RKO (cell line): ENCODE results near the gene SMIM23.

Source experiments
- DNase-seq: peaks from one replicate; pipeline ENCODE4 v3.0.0-alpha.2; 2016; ENCODE audit warnings: low spot score

SMIM23 gene

GRCh38 chr5:171785517-171785916, at the start of gene SMIM23:
Gene SMIM23, plus strand, starts transcription at chr5:171785817. Its CDS starts 55 bp downstream, at chr5:171785872.
- no peak for DNase-seq

- no peak for DNase-seq
These were observed 48.4 kb upstream of the SMIM23 start for GRCh38 chr5:171736976-171737891.

- no peak for DNase-seq
These were observed 47.1 kb upstream of the SMIM23 start for GRCh38 chr5:171738501-171738900.

GRCh38 chr5:171739271-171739670, 46.3 kb upstream of the SMIM23 start:
- no peak for DNase-seq

DNA sequence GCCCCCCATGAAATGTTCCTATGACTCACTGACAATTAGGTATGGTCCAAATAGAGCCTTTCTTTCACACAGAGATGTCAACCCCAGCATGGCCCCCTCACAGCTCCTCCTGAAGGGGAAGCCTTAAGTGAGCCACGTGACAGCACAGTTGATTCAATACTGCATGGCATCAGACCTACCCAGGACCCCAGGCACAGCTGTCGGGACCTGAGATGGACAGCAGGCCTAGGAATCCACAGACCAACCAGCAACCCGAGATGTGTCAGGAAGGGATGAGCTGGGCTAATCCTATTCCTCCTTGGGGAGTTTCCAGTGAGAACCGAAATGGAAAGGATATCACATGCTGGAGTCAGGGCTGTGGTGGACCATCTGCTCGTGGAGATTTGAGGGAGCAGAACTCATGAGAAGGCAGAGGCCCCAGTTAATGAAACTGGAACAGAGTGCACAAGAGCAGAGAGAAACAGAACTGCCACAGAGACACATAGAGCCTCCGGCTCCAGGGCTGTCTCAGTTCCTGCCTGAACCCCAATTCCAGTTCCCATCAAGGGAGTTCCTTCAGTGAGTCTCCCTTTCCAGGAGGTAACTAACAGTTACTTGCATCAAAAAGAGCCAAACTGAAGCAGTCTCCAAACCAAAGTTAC, 42.1 kb upstream of the SMIM23 start:
- DNase-seq, result no peak

DNA sequence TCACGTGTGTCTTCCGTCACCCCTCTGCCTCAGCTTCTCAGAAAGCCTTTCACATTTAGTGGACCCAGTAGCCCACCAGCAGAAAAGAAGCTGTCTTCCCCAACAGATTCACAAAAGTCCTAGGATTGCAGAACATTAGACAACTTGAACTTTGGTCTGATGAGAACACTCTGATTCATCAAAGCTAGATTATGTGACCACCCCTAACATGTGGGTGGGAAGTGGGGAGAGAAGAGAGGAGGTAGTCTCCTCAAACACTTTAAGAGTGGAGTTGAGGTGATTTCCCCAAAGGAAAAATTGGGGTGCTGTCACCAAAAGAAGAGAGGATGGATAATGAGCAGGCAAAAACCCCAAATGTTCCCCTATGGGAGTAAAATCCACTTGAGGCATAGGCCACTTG, 41.4 kb upstream of the SMIM23 start:
- no peak for DNase-seq

DNA sequence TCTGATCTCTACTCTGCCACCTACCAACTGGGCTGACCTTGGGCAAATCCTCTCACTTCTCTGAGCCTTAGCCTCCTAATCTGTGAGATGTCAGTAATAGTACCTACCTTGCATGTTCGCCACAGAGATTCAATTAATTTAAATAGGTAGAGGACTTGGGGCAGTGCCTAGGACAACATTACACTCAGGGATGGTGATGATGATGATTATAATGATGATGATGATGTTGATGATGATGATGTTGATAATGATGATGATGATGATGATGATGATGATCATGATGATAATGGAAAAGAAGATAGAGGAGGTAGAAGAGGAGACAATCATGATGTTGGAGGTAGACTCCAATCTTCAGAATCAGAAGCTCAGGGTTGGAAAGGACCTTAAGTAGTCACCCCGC, 40.7 kb upstream of the SMIM23 start:
- DNase-seq, result no peak

- DNase-seq, result no peak
These were observed 40.0 kb upstream of the SMIM23 start for GRCh38 chr5:171745602-171746001.

- no peak for DNase-seq
These were observed 38.4 kb upstream of the SMIM23 start for GRCh38 chr5:171747061-171747859.

- DNase-seq, result no peak
These were observed 36.9 kb upstream of the SMIM23 start for GRCh38 chr5:171748720-171749119.

DNA sequence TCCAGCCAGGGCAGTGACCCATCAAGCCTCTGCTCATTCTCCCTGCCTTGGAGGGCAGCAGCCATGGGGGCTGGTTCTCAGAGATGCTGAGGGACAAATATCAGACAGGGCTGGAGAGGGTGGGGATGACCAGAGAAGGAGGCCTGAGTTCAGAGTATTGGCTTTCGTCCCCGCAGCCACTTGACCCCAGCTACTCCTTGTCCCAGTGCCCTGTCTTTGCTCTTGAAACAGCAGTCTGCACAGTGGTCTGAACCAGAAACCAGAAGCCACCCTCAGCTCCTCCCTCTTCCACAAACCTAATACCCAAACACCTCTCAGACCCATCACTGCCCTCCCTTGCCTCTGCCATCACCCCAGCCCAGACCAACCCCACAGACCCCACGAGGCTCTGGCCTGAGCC, 36.3 kb upstream of the SMIM23 start:
- DNase-seq, result no peak

- DNase-seq, result no peak
These were observed 35.3 kb upstream of the SMIM23 start for GRCh38 chr5:171750311-171750788.

- DNase-seq, result no peak
These were observed 30.2 kb upstream of the SMIM23 start for GRCh38 chr5:171755354-171755821.

DNA sequence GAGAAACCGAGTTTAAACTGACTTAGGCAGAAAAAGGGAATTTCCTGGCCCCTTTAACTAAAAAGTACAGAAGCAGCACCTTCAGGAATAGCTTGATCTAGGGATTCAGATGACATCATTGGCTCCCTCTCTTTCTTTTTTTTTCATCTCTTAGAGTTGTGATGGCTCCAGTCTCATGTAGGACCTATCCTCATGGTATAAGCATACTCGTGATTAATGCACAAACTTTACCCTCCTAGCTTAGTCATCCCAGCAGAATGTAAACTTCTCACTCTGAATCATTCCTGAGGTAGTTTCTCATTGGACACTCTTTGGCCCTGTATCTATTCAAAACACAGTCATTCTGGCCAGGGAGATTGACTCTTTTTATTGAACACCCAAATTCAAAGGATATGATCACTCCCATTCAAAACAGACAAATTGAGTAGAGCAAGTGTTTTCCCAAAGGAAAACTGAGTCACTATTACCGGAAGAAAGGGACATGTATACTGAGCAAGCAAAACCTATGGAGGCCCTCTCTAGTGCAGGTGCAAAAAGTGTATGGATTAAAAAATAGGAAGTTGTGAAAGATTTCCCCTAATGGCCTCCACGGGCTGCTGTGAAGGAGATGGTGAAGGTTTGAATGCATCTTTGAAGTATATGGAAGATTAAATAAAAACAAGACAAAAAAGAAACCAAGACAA, 27.6 kb upstream of the SMIM23 start:
- DNase-seq, result peak; percentile 91

GRCh38 chr5:171759777-171760176, 25.8 kb upstream of the SMIM23 start:
- no peak for DNase-seq

DNA sequence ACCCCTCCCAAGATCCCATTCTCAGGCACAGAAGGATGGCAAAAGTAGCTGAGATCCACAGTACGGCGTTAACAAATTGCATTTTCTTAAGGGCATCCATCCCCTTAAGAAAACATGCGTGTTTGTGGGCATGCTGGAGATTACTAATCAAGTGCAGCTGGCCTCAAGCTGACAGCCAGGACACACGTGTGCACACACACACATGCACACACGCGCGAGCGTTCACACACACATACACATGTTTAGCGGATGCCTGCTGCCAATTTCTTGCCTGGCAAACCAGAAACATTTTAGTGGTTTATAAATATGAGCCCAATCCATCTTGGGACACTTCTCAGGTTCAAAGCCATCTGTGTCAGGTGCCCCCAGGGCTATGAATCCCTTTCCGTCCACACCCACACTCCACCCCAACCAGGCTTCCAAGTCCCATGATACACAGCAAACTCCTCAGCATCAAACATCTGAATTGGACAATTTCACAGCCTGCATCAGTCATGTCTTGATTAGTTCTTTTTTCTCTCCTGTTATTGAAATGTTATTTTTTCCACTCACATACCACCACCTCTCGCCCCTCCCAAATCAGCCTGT, 23.5 kb upstream of the SMIM23 start:
- DNase-seq, result no peak

DNA sequence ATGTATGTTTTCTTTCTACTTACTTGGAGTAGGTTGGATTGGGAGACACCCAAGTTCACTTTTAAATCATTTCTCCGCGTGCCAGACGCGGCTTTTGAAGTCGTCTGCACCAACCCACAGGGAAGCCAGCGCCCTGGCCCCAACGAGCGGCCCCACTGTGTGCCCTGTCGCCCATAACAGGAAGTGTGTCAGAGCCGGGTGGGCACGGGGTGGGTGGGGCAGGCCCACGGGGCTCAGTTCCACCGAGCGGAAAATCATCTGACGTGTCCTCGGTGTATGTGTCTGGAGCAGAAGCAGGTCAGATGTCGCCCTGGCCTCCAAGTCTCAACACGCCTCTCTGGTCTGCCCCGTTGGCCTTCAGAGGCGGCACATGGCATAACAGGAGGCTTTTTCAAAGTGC, 22.7 kb upstream of the SMIM23 start:
- DNase-seq, result no peak

DNA sequence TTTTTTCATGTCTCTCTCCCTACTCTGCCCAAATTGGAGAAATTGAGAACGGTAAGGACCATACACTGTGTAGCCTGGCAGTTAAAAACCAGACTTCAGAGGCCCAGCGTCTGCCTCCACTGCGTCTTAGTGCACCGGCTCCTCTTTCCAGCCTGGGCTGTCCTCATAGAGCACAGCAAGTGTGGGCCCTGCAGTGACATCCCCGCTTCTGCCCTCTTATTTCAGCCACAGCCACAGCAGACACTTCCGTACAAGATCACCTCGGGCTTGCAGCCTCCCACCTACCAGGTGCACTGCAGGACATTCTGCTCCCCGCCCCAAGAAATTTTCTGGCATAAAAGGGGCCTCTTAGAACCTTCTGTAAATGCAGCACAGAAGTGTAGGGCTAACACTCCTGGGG, 21.4 kb upstream of the SMIM23 start:
- no peak for DNase-seq

GRCh38 chr5:171766875-171767274, 18.7 kb upstream of the SMIM23 start:
- no peak for DNase-seq

GRCh38 chr5:171770153-171770552, 15.5 kb upstream of the SMIM23 start:
- no peak for DNase-seq

- DNase-seq, result no peak
These were observed 13.8 kb upstream of the SMIM23 start for GRCh38 chr5:171771856-171772255.
